ENCODE results near the gene ARL16.

The ARL16 gene

DNA sequence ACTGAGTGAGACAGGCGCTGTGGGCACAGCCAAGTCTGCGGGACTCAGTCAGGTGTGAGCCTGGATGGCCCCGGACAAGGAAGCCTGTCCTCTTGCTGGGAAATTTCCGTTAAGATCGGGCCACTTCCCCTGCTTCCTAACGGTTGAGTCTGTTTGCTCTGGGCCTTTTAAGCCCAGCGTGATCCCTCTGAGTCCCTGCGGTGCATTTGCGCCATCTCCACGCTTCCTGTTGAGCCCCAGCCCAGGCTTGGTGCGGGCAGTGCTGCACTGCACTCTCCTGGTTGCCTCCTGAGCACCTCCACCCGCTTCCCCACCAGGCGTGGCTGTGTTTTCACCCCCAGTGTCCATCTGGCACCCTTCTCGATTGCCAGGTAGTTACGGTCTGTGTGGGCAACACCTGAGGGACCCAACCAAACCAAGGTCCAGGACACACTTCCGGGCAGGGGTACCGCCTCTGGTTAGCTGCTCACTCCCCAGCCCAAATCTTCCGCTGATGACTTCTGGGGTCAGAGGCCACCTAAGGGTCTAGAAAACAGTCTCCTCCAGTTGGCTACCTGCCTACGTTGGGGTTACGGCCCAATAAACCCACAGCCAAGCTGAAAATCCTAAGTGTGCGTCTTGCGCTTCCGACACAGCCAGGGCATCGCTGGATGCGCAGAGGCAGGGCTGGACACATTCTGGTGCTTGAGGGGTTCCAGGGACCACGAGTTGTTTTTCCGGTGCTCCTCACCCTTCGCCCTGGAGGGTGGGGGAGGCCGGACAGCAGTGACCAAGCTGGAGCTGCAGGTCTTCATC lies 27.1 kb upstream of the ARL16 start:
- H3K27ac ChIP-seq (ENCODE audit: low read length) = no peak overlapping the region
- peak overlapping the region in 1 of 2 donors; percentile 36 for H3K9ac ChIP-seq (ENCODE audit: low read length in 2 of 2)
- H3K36me3 ChIP-seq (ENCODE audit: control insufficient read depth in 2 of 2, insufficient read depth in 2 of 2, low read length in 2 of 2) = peaks cover 5 to 6% of the 10 kb centered on the region in 2 donors
- H3K4me1 ChIP-seq (ENCODE audit: control insufficient read depth, insufficient read depth, low read length) = peaks cover 30% of the 10 kb centered on the region
- no peaks in the 10 kb centered on the region for H3K9me3 ChIP-seq (ENCODE audit: control insufficient read depth in 2 of 2, low read length in 2 of 2)
- H3K4me3 ChIP-seq (ENCODE audit: low read length in 2 of 2) = peak overlapping the region in 1 of 2 donors; percentile 75
- H3K27me3 ChIP-seq (ENCODE audit: control insufficient read depth in 1 of 2, insufficient read depth in 2 of 2, low read length in 2 of 2) = peaks cover 0 to 6% of the 10 kb centered on the region in 2 donors

GRCh38 chr17:81708739-81709185 lies 25.2 kb upstream of the ARL16 start:
- H3K9me3 ChIP-seq (ENCODE audit: control insufficient read depth in 2 of 2, low read length in 2 of 2) = no peaks in the 10 kb centered on the region
- no peak overlapping the region for H3K4me3 ChIP-seq (ENCODE audit: low read length in 2 of 2)
- no peak overlapping the region for H3K27ac ChIP-seq (ENCODE audit: low read length)
- peaks cover 40% of the 10 kb centered on the region for H3K4me1 ChIP-seq (ENCODE audit: control insufficient read depth, insufficient read depth, low read length)
- peaks cover 10% of the 10 kb centered on the region in 2 donors for H3K36me3 ChIP-seq (ENCODE audit: control insufficient read depth in 2 of 2, insufficient read depth in 2 of 2, low read length in 2 of 2)
- no peak overlapping the region for H3K9ac ChIP-seq (ENCODE audit: low read length in 2 of 2)
- H3K27me3 ChIP-seq (ENCODE audit: control insufficient read depth in 1 of 2, insufficient read depth in 2 of 2, low read length in 2 of 2) = peaks cover 0 to 6% of the 10 kb centered on the region in 2 donors

GRCh38 chr17:81707725-81708646 lies 24.4 kb upstream of the ARL16 start:
- H3K27me3 ChIP-seq (ENCODE audit: control insufficient read depth in 1 of 2, insufficient read depth in 2 of 2, low read length in 2 of 2) = peaks cover 0 to 6% of the 10 kb centered on the region in 2 donors
- H3K9me3 ChIP-seq (ENCODE audit: control insufficient read depth in 2 of 2, low read length in 2 of 2) = no peaks in the 10 kb centered on the region
- no peak overlapping the region for H3K4me3 ChIP-seq (ENCODE audit: low read length in 2 of 2)
- H3K9ac ChIP-seq (ENCODE audit: low read length in 2 of 2) = no peak overlapping the region
- H3K4me1 ChIP-seq (ENCODE audit: control insufficient read depth, insufficient read depth, low read length) = peaks cover 38% of the 10 kb centered on the region
- H3K36me3 ChIP-seq (ENCODE audit: control insufficient read depth in 2 of 2, insufficient read depth in 2 of 2, low read length in 2 of 2) = peaks cover 10% of the 10 kb centered on the region in 2 donors
- H3K27ac ChIP-seq (ENCODE audit: low read length) = no peak overlapping the region

GRCh38 chr17:81706757-81707624 lies 23.4 kb upstream of the ARL16 start:
- H3K9ac ChIP-seq (ENCODE audit: low read length in 2 of 2) = no peak overlapping the region
- no peak overlapping the region for H3K27ac ChIP-seq (ENCODE audit: low read length)
- H3K4me3 ChIP-seq (ENCODE audit: low read length in 2 of 2) = no peak overlapping the region
- H3K27me3 ChIP-seq (ENCODE audit: control insufficient read depth in 1 of 2, insufficient read depth in 2 of 2, low read length in 2 of 2) = peaks cover 0 to 6% of the 10 kb centered on the region in 2 donors
- H3K36me3 ChIP-seq (ENCODE audit: control insufficient read depth in 2 of 2, insufficient read depth in 2 of 2, low read length in 2 of 2) = peaks cover 10% of the 10 kb centered on the region in 2 donors
- H3K9me3 ChIP-seq (ENCODE audit: control insufficient read depth in 2 of 2, low read length in 2 of 2) = no peaks in the 10 kb centered on the region
- H3K4me1 ChIP-seq (ENCODE audit: control insufficient read depth, insufficient read depth, low read length) = peaks cover 39% of the 10 kb centered on the region

DNA sequence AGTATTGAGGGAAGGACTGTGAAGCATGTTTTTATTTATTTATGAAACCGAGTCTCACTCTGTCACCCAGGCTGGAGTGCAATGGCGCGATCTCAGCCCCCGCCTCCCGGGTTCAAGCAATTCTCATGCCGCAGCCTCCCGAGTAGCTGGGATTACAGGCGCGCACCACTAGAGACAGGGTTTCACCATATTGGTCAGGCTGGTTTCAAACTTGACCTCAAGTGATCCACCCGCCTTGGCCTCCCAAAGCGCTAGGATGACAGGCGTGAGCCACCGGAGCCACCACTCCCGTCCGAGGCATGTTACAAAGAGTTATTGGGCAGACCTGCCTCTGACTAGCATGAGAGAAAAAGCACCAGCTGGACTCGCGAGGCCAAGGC lies 22.6 kb upstream of the ARL16 start:
- H3K9ac ChIP-seq (ENCODE audit: low read length in 2 of 2) = no peak overlapping the region

GRCh38 chr17:81705518-81706231 lies 22.1 kb upstream of the ARL16 start:
- no peak overlapping the region for H3K9ac ChIP-seq (ENCODE audit: low read length in 2 of 2)
- no peak overlapping the region for H3K4me3 ChIP-seq (ENCODE audit: low read length in 2 of 2)
- H3K27me3 ChIP-seq (ENCODE audit: control insufficient read depth in 1 of 2, insufficient read depth in 2 of 2, low read length in 2 of 2) = peaks cover 0 to 2% of the 10 kb centered on the region in 2 donors
- peaks cover 13 to 17% of the 10 kb centered on the region in 2 donors for H3K36me3 ChIP-seq (ENCODE audit: control insufficient read depth in 2 of 2, insufficient read depth in 2 of 2, low read length in 2 of 2)
- H3K27ac ChIP-seq (ENCODE audit: low read length) = no peak overlapping the region
- no peaks in the 10 kb centered on the region for H3K9me3 ChIP-seq (ENCODE audit: control insufficient read depth in 2 of 2, low read length in 2 of 2)
- H3K4me1 ChIP-seq (ENCODE audit: control insufficient read depth, insufficient read depth, low read length) = peaks cover 38% of the 10 kb centered on the region

More for the DNA sequence above, 22.6 kb upstream of the ARL16 start:
- Histone ChIP-seq H3K27ac (ENCODE audit: low read length) (no peak overlapping the region), H3K9me3 (ENCODE audit: control insufficient read depth in 2 of 2, low read length in 2 of 2) (no peaks in the 10 kb centered on the region), H3K4me1 (ENCODE audit: control insufficient read depth, insufficient read depth, low read length) (peaks cover 40% of the 10 kb centered on the region), H3K36me3 (ENCODE audit: control insufficient read depth in 2 of 2, insufficient read depth in 2 of 2, low read length in 2 of 2) (peaks cover 13 to 14% of the 10 kb centered on the region in 2 donors), H3K4me3 (ENCODE audit: low read length in 2 of 2) (no peak overlapping the region), H3K27me3 (ENCODE audit: control insufficient read depth in 1 of 2, insufficient read depth in 2 of 2, low read length in 2 of 2) (peaks cover 0 to 6% of the 10 kb centered on the region in 2 donors)

DNA sequence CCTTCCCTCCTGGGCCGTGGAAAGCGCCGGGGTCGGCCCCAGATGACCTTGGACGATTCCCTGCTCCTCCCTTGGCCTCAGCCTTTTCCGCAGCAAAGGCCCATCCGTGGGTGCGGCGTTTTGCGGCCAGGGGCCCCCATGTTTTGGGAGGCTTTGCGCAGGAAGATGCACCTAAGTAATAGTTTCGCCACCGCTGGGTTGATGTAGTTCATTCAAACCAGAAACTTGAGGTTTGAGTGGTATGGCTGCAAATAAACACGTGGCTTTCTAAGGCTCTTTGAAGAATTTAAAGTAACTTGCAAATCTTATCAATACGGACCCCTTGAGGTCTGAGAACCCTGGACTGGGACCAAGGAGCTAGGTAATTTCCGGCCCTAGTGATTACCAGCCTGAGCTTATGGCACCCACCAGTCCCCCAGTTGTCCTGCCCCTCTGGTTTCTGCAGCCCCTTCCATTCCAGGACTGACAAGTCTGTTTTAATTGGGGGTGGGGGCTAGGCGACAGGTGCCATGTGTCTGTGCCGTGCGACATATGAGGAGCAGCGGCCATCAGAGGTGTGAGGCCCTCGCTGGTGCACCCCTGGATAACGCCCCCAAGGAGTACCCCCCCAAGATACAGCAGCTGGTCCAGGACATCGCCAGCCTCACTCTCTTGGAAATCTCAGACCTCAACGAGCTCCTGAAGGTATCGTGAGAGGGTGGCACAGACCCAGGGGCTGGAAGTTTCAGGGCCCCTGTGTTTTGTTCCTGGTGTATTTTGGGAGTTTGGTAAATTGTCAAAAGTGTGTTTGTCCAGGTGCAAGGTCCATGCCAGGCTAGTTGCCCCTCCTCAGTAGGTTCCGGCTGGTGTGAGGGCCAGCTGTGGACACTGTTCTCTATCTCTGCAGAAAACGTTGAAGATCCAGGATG lies 20.4 kb upstream of the ARL16 start:
- Histone ChIP-seq H3K9ac (ENCODE audit: low read length in 2 of 2) (peak overlapping the region; percentile 96 to 98), H3K27ac (ENCODE audit: low read length) (peak overlapping the region; percentile 88), H3K27me3 (ENCODE audit: control insufficient read depth in 1 of 2, insufficient read depth in 2 of 2, low read length in 2 of 2) (no peaks in the 10 kb centered on the region), H3K4me3 (ENCODE audit: low read length in 2 of 2) (peak overlapping the region; percentile 92 to 96), H3K36me3 (ENCODE audit: control insufficient read depth in 2 of 2, insufficient read depth in 2 of 2, low read length in 2 of 2) (peaks cover 14 to 19% of the 10 kb centered on the region in 2 donors), H3K4me1 (ENCODE audit: control insufficient read depth, insufficient read depth, low read length) (peaks cover 31% of the 10 kb centered on the region), H3K9me3 (ENCODE audit: control insufficient read depth in 2 of 2, low read length in 2 of 2) (no peaks in the 10 kb centered on the region)

- Histone ChIP-seq H3K4me1 (ENCODE audit: control insufficient read depth, insufficient read depth, low read length) (peaks cover 31% of the 10 kb centered on the region), H3K9me3 (ENCODE audit: control insufficient read depth in 2 of 2, low read length in 2 of 2) (no peaks in the 10 kb centered on the region), H3K4me3 (ENCODE audit: low read length in 2 of 2) (peak within 1 kb of the TSS; percentile 92 to 96), H3K27me3 (ENCODE audit: control insufficient read depth in 1 of 2, insufficient read depth in 2 of 2, low read length in 2 of 2) (no peaks in the 10 kb centered on the region), H3K9ac (ENCODE audit: low read length in 2 of 2) (peak within 1 kb of the TSS; percentile 96 to 98), H3K36me3 (ENCODE audit: control insufficient read depth in 2 of 2, insufficient read depth in 2 of 2, low read length in 2 of 2) (peaks cover 22 to 23% of the 10 kb centered on the region in 2 donors), H3K27ac (ENCODE audit: low read length) (peak within 1 kb of the TSS; percentile 88)
These were observed 19.5 kb upstream of the ARL16 start, which contains the start of gene MRPL12 for GRCh38 chr17:81702934-81703746. Gene MRPL12, plus strand, starts transcription at chr17:81703367. Its CDS starts 135 bp downstream, at chr17:81703502.
